DOHH2 (cell line): Measurements from ENCODE around the gene DPH3.
A peak's percentile ranks its signal among the peaks of the same experiment; 100 is the strongest.

Experiments used
- H3F3A ChIP-seq: fragments of 200-600 bp; sonication (generic), shearing (Covaris generic); 2 replicates; pipeline ENCODE4 v1.6.0; 2016; ENCODE audit warnings: antibody characterized with exemption, mild to moderate bottlenecking; ENCODE audit not compliant: control insufficient read depth, insufficient read depth
- H3K27ac ChIP-seq: fragments of 200-600 bp; sonication (generic); 2 replicates; pipeline ENCODE4 v1.5.1; 2014; ENCODE audit warnings: low read depth, mild to moderate bottlenecking, low read length, moderate library complexity
- H3K27me3 ChIP-seq: fragments of 200-600 bp; sonication (generic); 2 replicates; pipeline ENCODE4 v1.6.1; 2014; ENCODE audit warnings: mild to moderate bottlenecking, low read length, mixed read lengths; ENCODE audit not compliant: control insufficient read depth
- H3K36me3 ChIP-seq: fragments of 200-600 bp; sonication (generic); 2 replicates; pipeline ENCODE4 v1.6.1; 2014; ENCODE audit warnings: mild to moderate bottlenecking, low read length, moderate library complexity, mixed read lengths; ENCODE audit not compliant: control insufficient read depth
- H3K4me1 ChIP-seq: fragments of 200-600 bp; sonication (generic); 2 replicates; pipeline ENCODE4 v1.6.1; 2014; ENCODE audit warnings: mild to moderate bottlenecking, low read length, mixed read lengths; ENCODE audit not compliant: control insufficient read depth
- H3K4me2 ChIP-seq: fragments of 200-600 bp; sonication (generic); 2 replicates; pipeline ENCODE4 v1.6.0; 2014; ENCODE audit warnings: mild to moderate bottlenecking, low read length, moderate library complexity
- H3K4me3 ChIP-seq: fragments of 200-600 bp; sonication (generic); 2 replicates; pipeline ENCODE4 v1.5.1; 2014; ENCODE audit warnings: mild to moderate bottlenecking, low read length, mixed read lengths
- H3K79me2 ChIP-seq: fragments of 200-600 bp; sonication (generic); 2 replicates; pipeline ENCODE4 v1.6.1; 2014; ENCODE audit warnings: mild to moderate bottlenecking, low read length, mixed read lengths; ENCODE audit not compliant: control insufficient read depth
- H3K9me2 ChIP-seq: fragments of 200-600 bp; sonication (generic); replicated peaks from 2 replicates; pipeline ENCODE4 v1.6.1; 2014; ENCODE audit warnings: mild to moderate bottlenecking, low read length, mixed read lengths; ENCODE audit not compliant: control insufficient read depth
- H3K9me3 ChIP-seq: fragments of 200-600 bp; sonication (generic); 2 replicates; pipeline ENCODE4 v1.6.1; 2014; ENCODE audit warnings: antibody characterized with exemption, low read length, mixed read lengths; ENCODE audit not compliant: control insufficient read depth, insufficient read depth
- H4K20me1 ChIP-seq: fragments of 200-600 bp; sonication (generic); 2 replicates; pipeline ENCODE4 v1.6.0; 2014; ENCODE audit warnings: low read depth, mild to moderate bottlenecking, antibody characterized with exemption, low read length, moderate library complexity; ENCODE audit not compliant: control insufficient read depth, insufficient read depth
- EZH2phosphoT487 ChIP-seq: fragments of 200-600 bp; sonication (generic); IDR thresholded peaks from 2 replicates; pipeline ENCODE4 v1.6.1; 2017; ENCODE audit warnings: borderline replicate concordance, mild to moderate bottlenecking, antibody characterized with exemption, low read length, moderate library complexity, mixed read lengths
- TF ChIP-seq, protein P1 (sequence below): fragments of 200-600 bp; sonication (generic); IDR thresholded peaks from one replicate; pipeline ENCODE4 v1.5.1; 2014; ENCODE audit warnings: antibody characterized with exemption, mild to moderate bottlenecking, low read depth, low read length; ENCODE audit not compliant: poor library complexity, severe bottlenecking

Gene DPH3

DNA sequence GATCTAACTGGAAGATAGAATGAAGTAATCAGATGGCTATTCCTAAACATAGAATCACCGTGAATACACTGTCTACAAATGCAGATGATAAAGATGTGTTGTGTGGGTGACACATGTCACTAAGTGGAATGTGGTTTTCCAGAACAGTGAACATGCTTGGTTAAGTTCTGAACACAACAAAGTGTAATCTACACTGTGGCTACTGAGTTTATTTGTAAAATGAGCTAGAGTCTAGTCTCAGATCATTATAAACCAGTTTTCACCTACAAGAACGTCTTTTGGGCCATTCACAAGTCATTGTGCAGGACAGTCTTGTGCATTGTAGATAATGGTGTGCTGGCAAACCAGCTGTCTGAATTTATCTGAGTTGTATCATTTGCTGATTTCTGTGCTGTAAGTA is 35.6 kb upstream of the DPH3 start:
- Histone ChIP-seq H3K4me1 (peaks cover 25% of the 10 kb centered on the region), H3K9me3 (no peaks in the 10 kb centered on the region), H3K9me2 (no peaks in the 10 kb centered on the region), H3F3A (peaks cover 23% of the 10 kb centered on the region), H3K4me2 (peak overlapping the region; percentile 49), H4K20me1 (no peaks in the 10 kb centered on the region), H3K79me2 (no peaks in the 10 kb centered on the region), H3K36me3 (peaks cover 74% of the 10 kb centered on the region), H3K4me3 (peak overlapping the region; percentile 17; the same call in 1 of the 2 replicates), H3K27me3 (no peaks in the 10 kb centered on the region), H3K27ac (0 out of 2 replicates have a peak overlapping the region, but pooled peaks have one; percentile 8)
- TF ChIP-seq EZH2phosphoT487 = no peak
- TF ChIP-seq, protein P1, sequence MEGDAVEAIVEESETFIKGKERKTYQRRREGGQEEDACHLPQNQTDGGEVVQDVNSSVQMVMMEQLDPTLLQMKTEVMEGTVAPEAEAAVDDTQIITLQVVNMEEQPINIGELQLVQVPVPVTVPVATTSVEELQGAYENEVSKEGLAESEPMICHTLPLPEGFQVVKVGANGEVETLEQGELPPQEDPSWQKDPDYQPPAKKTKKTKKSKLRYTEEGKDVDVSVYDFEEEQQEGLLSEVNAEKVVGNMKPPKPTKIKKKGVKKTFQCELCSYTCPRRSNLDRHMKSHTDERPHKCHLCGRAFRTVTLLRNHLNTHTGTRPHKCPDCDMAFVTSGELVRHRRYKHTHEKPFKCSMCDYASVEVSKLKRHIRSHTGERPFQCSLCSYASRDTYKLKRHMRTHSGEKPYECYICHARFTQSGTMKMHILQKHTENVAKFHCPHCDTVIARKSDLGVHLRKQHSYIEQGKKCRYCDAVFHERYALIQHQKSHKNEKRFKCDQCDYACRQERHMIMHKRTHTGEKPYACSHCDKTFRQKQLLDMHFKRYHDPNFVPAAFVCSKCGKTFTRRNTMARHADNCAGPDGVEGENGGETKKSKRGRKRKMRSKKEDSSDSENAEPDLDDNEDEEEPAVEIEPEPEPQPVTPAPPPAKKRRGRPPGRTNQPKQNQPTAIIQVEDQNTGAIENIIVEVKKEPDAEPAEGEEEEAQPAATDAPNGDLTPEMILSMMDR = no peak

DNA sequence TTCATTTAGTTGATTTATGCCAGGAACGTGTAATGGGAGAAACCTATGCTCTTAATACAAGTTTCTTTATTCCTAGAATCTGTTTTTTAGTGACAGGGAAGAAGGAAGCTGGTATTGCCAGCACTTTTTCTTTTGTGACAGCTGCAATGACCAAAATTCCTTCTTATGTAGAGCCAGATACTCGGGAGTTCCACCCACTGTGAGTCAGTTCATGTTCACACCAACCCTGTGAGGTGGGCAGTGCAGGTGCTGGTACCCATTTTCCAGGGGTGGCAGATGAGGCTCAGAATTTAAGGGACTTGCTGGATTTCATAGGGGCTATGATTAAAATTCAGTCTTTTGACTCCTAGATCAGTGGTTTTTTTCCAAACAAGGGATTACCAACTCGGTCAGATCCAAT is 35.0 kb upstream of the DPH3 start:
- TF ChIP-seq EZH2phosphoT487 = no peak
- TF ChIP-seq, protein P1 = no peak
- H3K4me3 ChIP-seq = no peak overlapping the region
- H3K79me2 ChIP-seq = no peaks in the 10 kb centered on the region
- no peaks in the 10 kb centered on the region for H3K9me2 ChIP-seq
- H3K27ac ChIP-seq = 0 out of 2 replicates have a peak overlapping the region, but pooled peaks have one; percentile 8
- H4K20me1 ChIP-seq = no peaks in the 10 kb centered on the region
- H3F3A ChIP-seq = peaks cover 20% of the 10 kb centered on the region
- H3K9me3 ChIP-seq = no peaks in the 10 kb centered on the region
- peaks cover 25% of the 10 kb centered on the region for H3K4me1 ChIP-seq
- peaks cover 75% of the 10 kb centered on the region for H3K36me3 ChIP-seq
- H3K27me3 ChIP-seq = no peaks in the 10 kb centered on the region
- H3K4me2 ChIP-seq = peak overlapping the region; percentile 49

DNA sequence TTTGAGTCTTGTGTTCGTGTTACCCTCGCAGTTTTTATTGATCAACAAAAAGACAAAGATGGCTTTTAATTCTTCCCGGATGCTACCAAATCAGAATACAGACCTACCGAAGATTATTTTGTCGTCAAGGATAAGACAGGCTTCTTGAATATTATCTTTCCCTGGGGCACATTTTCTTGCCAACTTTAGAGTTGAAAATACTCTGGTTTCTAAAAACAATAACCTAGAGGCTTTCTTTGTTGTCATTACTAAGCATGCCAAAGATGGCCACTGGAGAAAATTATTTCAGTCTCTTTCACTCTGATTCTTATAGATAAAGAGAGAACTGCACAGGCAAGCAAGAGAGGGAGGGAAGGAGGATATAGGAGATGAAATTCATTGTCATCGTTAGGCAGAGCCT is 34.1 kb upstream of the DPH3 start:
- Histone ChIP-seq H3K9me2 (no peaks in the 10 kb centered on the region), H3K4me3 (no peak overlapping the region), H3F3A (peaks cover 11% of the 10 kb centered on the region), H3K79me2 (no peaks in the 10 kb centered on the region), H3K27ac (no peak overlapping the region), H4K20me1 (no peaks in the 10 kb centered on the region), H3K27me3 (no peaks in the 10 kb centered on the region), H3K4me1 (peaks cover 25% of the 10 kb centered on the region), H3K9me3 (peaks cover under 1% of the 10 kb centered on the region; the same call in 1 of the 2 replicates), H3K36me3 (peaks cover 79% of the 10 kb centered on the region), H3K4me2 (no peak overlapping the region)
- TF ChIP-seq EZH2phosphoT487 = no peak
- TF ChIP-seq, protein P1 = no peak
